ENCODE measurements around the gene SLCO4A1.

SLCO4A1 gene

DNA sequence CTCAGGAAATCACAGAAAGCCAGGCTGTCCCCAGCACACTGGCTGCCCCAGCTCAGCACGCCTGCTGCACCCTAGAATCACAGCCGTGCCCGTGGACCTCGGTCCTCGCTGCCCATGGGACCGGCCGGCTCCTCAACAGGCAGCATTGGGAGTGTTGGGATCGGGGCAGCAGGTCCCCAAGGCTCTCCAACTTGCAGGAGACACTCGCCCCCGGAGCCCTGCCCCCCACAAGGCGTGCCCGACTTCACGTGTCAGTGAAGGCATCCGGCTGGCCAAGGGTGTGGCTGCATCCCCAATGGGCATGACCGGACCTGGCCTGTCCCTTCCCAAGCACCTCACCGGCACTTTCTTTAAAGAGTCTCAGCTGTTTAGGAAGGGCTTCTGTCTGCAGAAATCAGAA lies 63.3 kb downstream of the SLCO4A1 start:
- H3K4me1 ChIP-seq (ENCODE audit: control insufficient read depth in 5 of 5, insufficient read depth in 5 of 5, low read length in 5 of 5) = peaks cover 1 to 16% (median 3%) of the 10 kb centered on the region in 5 donors
- H3K9me3 ChIP-seq (ENCODE audit: control insufficient read depth in 5 of 5, low read length in 5 of 5) = no peaks in the 10 kb centered on the region
- no peak overlapping the region for H3K9ac ChIP-seq (ENCODE audit: low read length in 5 of 5)
- no peak overlapping the region for H3K27ac ChIP-seq (ENCODE audit: low read depth, low read length)
- no peak overlapping the region for H3K4me3 ChIP-seq (ENCODE audit: low read depth in 1 of 5, low read length in 5 of 5)
- H3K27me3 ChIP-seq (ENCODE audit: control insufficient read depth in 5 of 5, insufficient read depth in 4 of 5, low read length in 5 of 5) = peaks cover 21 to 60% (median 49%) of the 10 kb centered on the region in 5 donors
- no peaks in the 10 kb centered on the region for H3K36me3 ChIP-seq (ENCODE audit: control insufficient read depth in 5 of 5, insufficient read depth in 5 of 5, low read length in 5 of 5)

DNA sequence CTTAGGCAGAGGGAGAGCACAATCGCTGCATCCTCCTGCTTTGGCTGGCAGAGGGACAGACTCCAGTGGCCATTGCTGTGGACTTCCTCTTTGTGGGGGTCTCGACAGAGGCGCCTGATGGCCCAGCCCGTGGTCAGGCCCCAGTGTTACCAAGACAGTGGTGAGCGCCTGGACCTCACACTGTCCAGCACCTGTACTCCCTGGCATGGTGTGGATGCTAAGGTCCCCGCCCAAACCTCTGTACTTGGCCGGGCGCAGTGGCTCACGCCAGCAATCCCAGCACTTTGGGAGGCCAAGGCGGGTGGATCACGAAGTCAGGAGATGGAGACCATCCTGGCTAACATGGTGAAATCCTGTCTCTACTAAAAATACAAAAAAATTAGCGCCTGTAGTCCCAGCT lies 64.0 kb downstream of the SLCO4A1 start:
- no peak overlapping the region for H3K9ac ChIP-seq (ENCODE audit: low read length in 5 of 5)
- H3K27ac ChIP-seq (ENCODE audit: low read depth, low read length) = no peak overlapping the region
- H3K27me3 ChIP-seq (ENCODE audit: control insufficient read depth in 5 of 5, insufficient read depth in 4 of 5, low read length in 5 of 5) = peaks cover 21 to 67% (median 54%) of the 10 kb centered on the region in 5 donors
- H3K9me3 ChIP-seq (ENCODE audit: control insufficient read depth in 5 of 5, low read length in 5 of 5) = no peaks in the 10 kb centered on the region
- no peaks in the 10 kb centered on the region for H3K36me3 ChIP-seq (ENCODE audit: control insufficient read depth in 5 of 5, insufficient read depth in 5 of 5, low read length in 5 of 5)
- no peak overlapping the region for H3K4me3 ChIP-seq (ENCODE audit: low read depth in 1 of 5, low read length in 5 of 5)
- H3K4me1 ChIP-seq (ENCODE audit: control insufficient read depth in 5 of 5, insufficient read depth in 5 of 5, low read length in 5 of 5) = peaks cover 1 to 16% (median 3%) of the 10 kb centered on the region in 5 donors

DNA sequence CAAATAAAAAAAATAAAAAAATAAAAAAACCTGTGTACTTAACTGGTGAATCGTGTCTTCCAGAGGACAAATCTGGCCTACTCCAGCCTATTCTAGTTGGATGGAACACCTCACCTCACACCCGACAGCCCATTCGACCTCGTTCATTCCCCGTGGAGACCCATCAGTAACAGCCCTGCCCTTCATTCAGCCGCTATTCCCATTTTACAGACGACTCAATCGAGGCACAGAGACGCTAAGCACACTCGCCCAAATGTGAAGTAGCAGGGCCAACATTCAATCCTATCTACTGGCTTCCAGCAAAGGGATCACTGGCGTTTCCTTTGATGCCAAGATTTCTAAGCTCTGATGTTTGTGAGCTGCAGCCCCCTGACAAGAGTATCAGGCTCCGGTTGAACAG lies 64.6 kb downstream of the SLCO4A1 start:
- Histone ChIP-seq H3K9me3 (ENCODE audit: control insufficient read depth in 5 of 5, low read length in 5 of 5) (no peaks in the 10 kb centered on the region), H3K27me3 (ENCODE audit: control insufficient read depth in 5 of 5, insufficient read depth in 4 of 5, low read length in 5 of 5) (peaks cover 21 to 66% (median 58%) of the 10 kb centered on the region in 5 donors), H3K9ac (ENCODE audit: low read length in 5 of 5) (no peak overlapping the region), H3K36me3 (ENCODE audit: control insufficient read depth in 5 of 5, insufficient read depth in 5 of 5, low read length in 5 of 5) (no peaks in the 10 kb centered on the region), H3K4me3 (ENCODE audit: low read depth in 1 of 5, low read length in 5 of 5) (no peak overlapping the region), H3K27ac (ENCODE audit: low read depth, low read length) (no peak overlapping the region), H3K4me1 (ENCODE audit: control insufficient read depth in 5 of 5, insufficient read depth in 5 of 5, low read length in 5 of 5) (peaks cover 1 to 16% (median 3%) of the 10 kb centered on the region in 5 donors)

DNA sequence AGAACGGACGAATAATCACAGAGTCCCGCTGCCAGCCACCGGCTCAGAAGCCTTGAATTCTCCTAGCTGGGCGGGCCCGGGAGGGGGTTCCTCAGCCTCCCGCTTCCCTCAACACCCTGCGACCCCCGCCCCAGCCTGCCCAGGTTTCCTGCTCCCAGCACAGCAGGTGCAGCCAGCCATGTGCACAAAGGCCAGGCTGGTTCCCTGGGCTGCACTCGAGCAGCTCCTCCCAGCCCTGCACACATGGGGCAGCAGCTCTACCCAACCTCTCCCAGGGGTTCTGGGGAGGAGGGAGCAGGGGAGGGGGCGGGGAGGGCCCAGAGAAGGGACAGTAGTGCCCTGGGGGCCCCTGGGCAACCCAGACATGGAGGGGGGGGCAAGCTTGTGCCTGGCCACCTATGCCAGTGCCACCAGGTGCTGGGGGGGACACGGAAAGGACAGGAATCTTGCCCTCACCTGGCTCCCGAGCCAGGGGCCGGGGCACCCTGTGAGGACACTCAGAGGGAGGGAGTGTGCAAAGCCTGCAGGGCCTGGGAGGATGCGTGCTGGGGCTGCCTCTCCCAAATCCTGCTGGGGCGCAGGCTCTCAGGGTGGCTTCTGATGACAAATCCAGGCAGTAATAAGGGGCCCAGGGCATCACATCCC lies 65.1 kb downstream of the SLCO4A1 start:
- Histone ChIP-seq H3K27ac (ENCODE audit: low read depth, low read length) (no peak overlapping the region), H3K4me1 (ENCODE audit: control insufficient read depth in 5 of 5, insufficient read depth in 5 of 5, low read length in 5 of 5) (peaks cover 1 to 16% (median 3%) of the 10 kb centered on the region in 5 donors), H3K36me3 (ENCODE audit: control insufficient read depth in 5 of 5, insufficient read depth in 5 of 5, low read length in 5 of 5) (no peaks in the 10 kb centered on the region), H3K4me3 (ENCODE audit: low read depth in 1 of 5, low read length in 5 of 5) (no peak overlapping the region), H3K9me3 (ENCODE audit: control insufficient read depth in 5 of 5, low read length in 5 of 5) (no peaks in the 10 kb centered on the region), H3K9ac (ENCODE audit: low read length in 5 of 5) (no peak overlapping the region), H3K27me3 (ENCODE audit: control insufficient read depth in 5 of 5, insufficient read depth in 4 of 5, low read length in 5 of 5) (peaks cover 21 to 62% (median 59%) of the 10 kb centered on the region in 5 donors)

DNA sequence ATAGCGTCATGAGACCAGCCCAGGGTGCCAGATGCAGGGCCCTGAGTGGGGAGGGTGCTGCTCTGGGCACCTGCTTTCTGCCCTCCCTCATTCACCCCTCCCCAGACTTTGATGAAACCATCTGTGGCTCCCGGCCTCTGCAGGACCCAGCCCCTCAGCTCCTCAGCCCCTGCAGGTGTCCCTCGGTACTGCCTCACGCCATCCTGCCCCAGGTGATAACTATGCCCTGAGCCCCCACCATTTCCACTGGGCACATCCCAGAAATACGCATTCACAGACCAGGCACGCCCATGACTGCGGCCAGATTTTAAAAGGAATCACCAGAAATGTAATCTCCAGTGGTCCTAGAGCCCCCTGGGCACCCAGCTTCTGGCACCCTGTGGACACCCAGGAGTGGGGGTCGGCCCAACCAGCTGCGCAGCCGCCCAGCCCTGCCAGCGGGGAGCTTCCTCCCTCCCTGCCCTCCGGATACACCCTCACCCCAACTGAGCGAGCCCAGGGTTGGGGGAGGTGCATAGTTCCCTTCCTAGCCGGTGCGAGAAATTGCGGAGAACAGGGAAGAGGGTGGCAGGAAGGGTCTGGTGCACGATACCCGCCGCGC lies 65.7 kb downstream of the SLCO4A1 start:
- Histone ChIP-seq H3K9ac (ENCODE audit: low read length in 5 of 5) (no peak overlapping the region), H3K27me3 (ENCODE audit: control insufficient read depth in 5 of 5, insufficient read depth in 4 of 5, low read length in 5 of 5) (peaks cover 21 to 60% (median 60%) of the 10 kb centered on the region in 5 donors), H3K27ac (ENCODE audit: low read depth, low read length) (no peak overlapping the region), H3K36me3 (ENCODE audit: control insufficient read depth in 5 of 5, insufficient read depth in 5 of 5, low read length in 5 of 5) (no peaks in the 10 kb centered on the region), H3K4me1 (ENCODE audit: control insufficient read depth in 5 of 5, insufficient read depth in 5 of 5, low read length in 5 of 5) (peaks cover 1 to 16% (median 3%) of the 10 kb centered on the region in 5 donors), H3K4me3 (ENCODE audit: low read depth in 1 of 5, low read length in 5 of 5) (no peak overlapping the region), H3K9me3 (ENCODE audit: control insufficient read depth in 5 of 5, low read length in 5 of 5) (no peaks in the 10 kb centered on the region)

DNA sequence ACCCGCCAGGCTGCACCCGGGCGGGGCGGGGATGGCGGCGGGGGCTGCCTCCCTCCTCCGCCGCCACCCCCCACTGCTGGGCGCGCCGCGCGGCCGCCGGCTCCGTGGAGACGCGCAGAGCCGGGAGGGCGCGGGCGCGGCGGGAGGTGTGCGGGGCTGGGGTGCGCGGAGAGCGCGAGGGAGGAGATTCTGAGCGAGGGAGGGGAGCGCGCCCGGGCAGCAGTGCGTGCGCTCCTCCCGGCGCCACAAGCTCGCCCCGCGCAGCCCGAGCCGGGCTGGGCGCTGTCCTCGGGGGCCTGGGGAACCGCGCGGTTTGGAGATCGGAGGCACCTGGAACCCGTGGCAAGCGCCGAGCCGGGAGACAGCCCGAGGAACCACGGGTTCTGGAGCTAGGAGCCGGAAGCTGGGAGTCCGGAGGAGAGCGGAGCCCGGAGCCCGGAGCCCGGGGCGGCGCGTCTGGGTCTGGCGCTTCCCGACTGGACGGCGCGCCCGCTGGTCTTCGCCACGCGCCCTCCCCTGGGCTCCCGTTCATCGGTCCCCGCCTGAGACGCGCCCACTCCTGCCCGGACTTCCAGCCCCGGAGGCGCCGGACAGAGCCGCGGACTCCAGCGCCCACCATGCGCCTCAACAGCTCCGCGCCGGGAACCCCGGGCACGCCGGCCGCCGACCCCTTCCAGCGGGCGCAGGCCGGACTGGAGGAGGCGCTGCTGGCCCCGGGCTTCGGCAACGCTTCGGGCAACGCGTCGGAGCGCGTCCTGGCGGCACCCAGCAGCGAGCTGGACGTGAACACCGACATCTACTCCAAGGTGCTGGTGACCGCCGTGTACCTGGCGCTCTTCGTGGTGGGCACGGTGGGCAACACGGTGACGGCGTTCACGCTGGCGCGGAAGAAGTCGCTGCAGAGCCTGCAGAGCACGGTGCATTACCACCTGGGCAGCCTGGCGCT lies 66.6 kb downstream of the SLCO4A1 start, which contains the start of gene NTSR1:
NTSR1 (plus strand) TSS at position 246 of the 946 bp plus-strand sequence; CDS start at position 618, 372 bp downstream.
- H3K4me1 ChIP-seq (ENCODE audit: control insufficient read depth in 5 of 5, insufficient read depth in 5 of 5, low read length in 5 of 5) = peaks cover 0 to 9% (median 2%) of the 10 kb centered on the region in 5 donors
- peaks cover 21 to 59% (median 56%) of the 10 kb centered on the region in 5 donors for H3K27me3 ChIP-seq (ENCODE audit: control insufficient read depth in 5 of 5, insufficient read depth in 4 of 5, low read length in 5 of 5)
- H3K4me3 ChIP-seq (ENCODE audit: low read depth in 1 of 5, low read length in 5 of 5) = no peak within 1 kb of the TSS
- H3K9me3 ChIP-seq (ENCODE audit: control insufficient read depth in 5 of 5, low read length in 5 of 5) = no peaks in the 10 kb centered on the region
- H3K9ac ChIP-seq (ENCODE audit: low read length in 5 of 5) = no peak within 1 kb of the TSS
- H3K36me3 ChIP-seq (ENCODE audit: control insufficient read depth in 5 of 5, insufficient read depth in 5 of 5, low read length in 5 of 5) = no peaks in the 10 kb centered on the region
- H3K27ac ChIP-seq (ENCODE audit: low read depth, low read length) = no peak within 1 kb of the TSS

DNA sequence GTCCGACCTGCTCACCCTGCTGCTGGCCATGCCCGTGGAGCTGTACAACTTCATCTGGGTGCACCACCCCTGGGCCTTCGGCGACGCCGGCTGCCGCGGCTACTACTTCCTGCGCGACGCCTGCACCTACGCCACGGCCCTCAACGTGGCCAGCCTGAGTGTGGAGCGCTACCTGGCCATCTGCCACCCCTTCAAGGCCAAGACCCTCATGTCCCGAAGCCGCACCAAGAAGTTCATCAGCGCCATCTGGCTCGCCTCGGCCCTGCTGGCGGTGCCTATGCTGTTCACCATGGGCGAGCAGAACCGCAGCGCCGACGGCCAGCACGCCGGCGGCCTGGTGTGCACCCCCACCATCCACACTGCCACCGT lies 67.2 kb downstream of the SLCO4A1 start:
- Histone ChIP-seq H3K9me3 (ENCODE audit: control insufficient read depth in 5 of 5, low read length in 5 of 5) (peaks cover 0 to 6% (median 0%) of the 10 kb centered on the region in 5 donors), H3K4me1 (ENCODE audit: control insufficient read depth in 5 of 5, insufficient read depth in 5 of 5, low read length in 5 of 5) (peaks cover 0 to 3% (median 2%) of the 10 kb centered on the region in 5 donors), H3K36me3 (ENCODE audit: control insufficient read depth in 5 of 5, insufficient read depth in 5 of 5, low read length in 5 of 5) (no peaks in the 10 kb centered on the region), H3K4me3 (ENCODE audit: low read depth in 1 of 5, low read length in 5 of 5) (no peak overlapping the region), H3K27me3 (ENCODE audit: control insufficient read depth in 5 of 5, insufficient read depth in 4 of 5, low read length in 5 of 5) (peaks cover 18 to 56% (median 52%) of the 10 kb centered on the region in 5 donors), H3K9ac (ENCODE audit: low read length in 5 of 5) (no peak overlapping the region), H3K27ac (ENCODE audit: low read depth, low read length) (no peak overlapping the region)

DNA sequence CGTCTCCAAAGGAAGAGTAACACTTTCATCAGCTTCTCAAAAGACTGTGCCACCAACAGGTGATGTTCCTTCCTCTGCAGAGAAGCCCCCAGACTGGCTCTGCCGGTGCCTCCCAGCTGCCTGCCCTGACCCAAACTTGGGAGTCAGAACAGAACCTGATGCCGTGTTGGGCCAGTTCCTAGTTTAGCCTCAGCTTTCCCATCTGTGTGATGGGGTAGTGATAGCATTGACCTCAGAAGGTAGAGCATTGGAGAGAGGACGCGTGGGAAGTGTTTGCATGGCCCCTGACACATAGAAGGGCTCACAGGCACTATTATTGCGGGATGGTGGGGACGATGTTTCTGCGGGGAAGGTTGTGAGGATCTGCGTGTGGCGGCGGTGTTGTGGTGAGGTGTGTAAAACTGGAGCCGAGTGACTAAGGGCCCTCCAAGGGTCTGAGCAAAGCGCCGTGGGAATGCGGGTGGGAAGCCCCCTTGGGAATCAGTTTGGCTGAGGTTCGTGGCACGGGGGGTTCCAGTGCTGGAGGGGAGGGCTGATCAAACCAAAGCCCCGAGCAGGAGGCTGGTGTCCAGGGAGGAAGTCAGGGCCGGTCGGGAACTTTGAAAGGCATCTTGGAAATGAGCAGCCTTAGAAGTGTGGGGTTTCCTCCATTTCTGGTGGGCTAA lies 68.0 kb downstream of the SLCO4A1 start:
- Histone ChIP-seq H3K4me3 (ENCODE audit: low read depth in 1 of 5, low read length in 5 of 5) (no peak overlapping the region), H3K4me1 (ENCODE audit: control insufficient read depth in 5 of 5, insufficient read depth in 5 of 5, low read length in 5 of 5) (peaks cover 0 to 2% (median 0%) of the 10 kb centered on the region in 5 donors), H3K27me3 (ENCODE audit: control insufficient read depth in 5 of 5, insufficient read depth in 4 of 5, low read length in 5 of 5) (peaks cover 18 to 55% (median 46%) of the 10 kb centered on the region in 5 donors)

DNA sequence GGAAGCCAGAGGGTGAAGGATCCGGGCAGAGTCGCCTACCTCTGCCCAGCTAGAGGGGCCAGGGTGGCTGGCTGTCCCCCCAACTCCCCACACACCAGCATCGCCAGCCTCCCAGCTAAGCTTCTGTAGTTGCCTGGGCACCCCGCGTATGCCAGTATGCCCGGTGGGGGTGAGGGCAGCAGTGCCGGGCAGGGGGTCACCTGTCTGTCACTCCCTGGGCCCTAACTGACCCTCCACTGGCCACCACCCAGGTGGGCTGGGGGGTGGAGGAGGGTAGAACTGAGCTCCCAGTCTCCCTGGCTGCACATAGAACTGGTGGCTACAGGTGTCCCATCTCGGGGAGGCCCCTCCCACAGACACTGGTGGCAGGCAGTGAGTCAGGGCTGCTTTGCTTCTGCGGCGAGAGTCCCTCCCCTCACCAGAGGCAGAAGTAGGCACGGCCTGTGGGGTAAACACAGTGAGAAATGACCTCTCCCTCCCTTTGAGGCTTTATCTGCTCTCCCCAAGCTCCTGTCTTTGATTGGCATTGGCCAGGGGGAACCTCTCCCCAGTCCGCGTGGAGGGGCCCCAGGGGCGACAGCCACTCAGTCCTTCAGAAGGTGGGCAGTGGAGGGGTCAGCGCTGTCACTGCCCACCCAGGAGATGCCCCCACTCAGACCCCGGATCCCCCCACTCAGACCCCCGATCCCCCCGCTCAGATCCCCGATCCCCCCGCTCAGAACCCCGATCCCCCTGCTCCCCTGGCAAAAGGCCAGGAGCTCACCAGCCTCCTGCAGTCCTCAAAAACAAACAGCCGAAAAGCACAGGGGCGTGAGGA lies 68.8 kb downstream of the SLCO4A1 start:
- Histone ChIP-seq H3K36me3 (ENCODE audit: control insufficient read depth in 5 of 5, insufficient read depth in 5 of 5, low read length in 5 of 5) (no peaks in the 10 kb centered on the region), H3K27ac (ENCODE audit: low read depth, low read length) (no peak overlapping the region), H3K9ac (ENCODE audit: low read length in 5 of 5) (no peak overlapping the region), H3K27me3 (ENCODE audit: control insufficient read depth in 5 of 5, insufficient read depth in 4 of 5, low read length in 5 of 5) (peaks cover 18 to 55% (median 46%) of the 10 kb centered on the region in 5 donors), H3K4me3 (ENCODE audit: low read depth in 1 of 5, low read length in 5 of 5) (no peak overlapping the region), H3K4me1 (ENCODE audit: control insufficient read depth in 5 of 5, insufficient read depth in 5 of 5, low read length in 5 of 5) (peaks cover 0 to 2% (median 0%) of the 10 kb centered on the region in 5 donors), H3K9me3 (ENCODE audit: control insufficient read depth in 5 of 5, low read length in 5 of 5) (peaks cover 0 to 7% (median 0%) of the 10 kb centered on the region in 5 donors)

More for the DNA sequence above, 68.0 kb downstream of the SLCO4A1 start:
- no peaks in the 10 kb centered on the region for H3K36me3 ChIP-seq (ENCODE audit: control insufficient read depth in 5 of 5, insufficient read depth in 5 of 5, low read length in 5 of 5)
- H3K27ac ChIP-seq (ENCODE audit: low read depth, low read length) = no peak overlapping the region
- H3K9me3 ChIP-seq (ENCODE audit: control insufficient read depth in 5 of 5, low read length in 5 of 5) = peaks cover 0 to 7% (median 0%) of the 10 kb centered on the region in 5 donors
- no peak overlapping the region for H3K9ac ChIP-seq (ENCODE audit: low read length in 5 of 5)

All from subcutaneous abdominal adipose tissue (tissue), 5 donors.